PFSK-1 (cell line): Measurements from ENCODE around the gene GKN2.

Experiments used
- POLR2AphosphoS5 ChIP-seq: IDR thresholded peaks from 2 replicates; pipeline ENCODE4 v1.6.1; 2012; ENCODE audit warnings: low read depth, mild to moderate bottlenecking, control low read depth, low read length, moderate library complexity
- SIN3A ChIP-seq: IDR thresholded peaks from 2 replicates; pipeline ENCODE4 v1.6.1; 2012; ENCODE audit warnings: mild to moderate bottlenecking, low read length, moderate library complexity, borderline replicate concordance; ENCODE audit not compliant: insufficient read depth
- TAF1 ChIP-seq: IDR thresholded peaks from 2 replicates; pipeline ENCODE4 v1.6.1; 2012; ENCODE audit warnings: low read length, control low read depth, borderline replicate concordance; ENCODE audit not compliant: insufficient read depth

DNA sequence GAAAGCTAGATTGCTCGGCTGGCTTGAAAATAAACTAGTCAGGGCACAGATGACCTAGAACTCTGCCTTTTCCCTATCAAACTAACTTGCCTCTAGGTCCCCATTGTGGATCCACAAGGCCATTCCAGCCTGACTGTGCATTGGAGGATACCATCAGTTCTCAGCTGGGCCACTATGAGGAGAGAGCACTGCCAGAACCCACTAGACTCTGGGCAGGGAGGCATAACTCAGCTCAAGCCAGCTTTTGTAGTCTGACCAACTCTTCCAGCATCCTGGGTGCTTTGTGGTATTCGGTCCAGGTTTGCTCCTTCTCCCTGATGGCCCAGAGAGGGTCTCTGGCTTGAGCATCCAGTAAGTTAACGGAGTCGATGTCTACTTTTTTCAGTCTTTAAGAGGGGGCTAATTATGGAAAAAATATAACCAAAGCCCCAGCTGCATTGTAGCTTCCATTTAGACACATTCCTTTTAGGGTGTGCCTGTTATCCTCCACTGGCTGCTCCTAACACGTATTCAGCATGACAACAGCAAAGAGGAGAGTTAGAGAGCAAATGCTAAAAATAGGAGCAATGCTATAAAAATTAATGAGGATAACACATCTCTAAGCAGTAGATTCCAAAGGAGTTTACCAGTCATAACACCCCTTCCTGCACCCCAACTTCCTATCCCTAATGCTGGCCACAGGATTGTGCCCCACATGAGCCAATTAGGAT is 15.2 kb downstream of the GKN2 start:
- TF ChIP-seq POLR2AphosphoS5 = no peak
- no peak for TF ChIP-seq SIN3A
- no peak for TF ChIP-seq TAF1
